NCI-H1694 treated with DMSO at 0.1 percent for 48 hours (cell line): ENCODE results near the gene MAGI2.
A peak's percentile ranks its signal among the peaks of the same experiment; 100 is the strongest.

Source experiments
- DNase-seq: peaks from one replicate; lab custom pipeline; 2025; lab: John Stamatoyannopoulos, UW

MAGI2 gene

GRCh38 chr7:78140109-78140508 lies 1313.4 kb downstream of the MAGI2 start:
- no peak for DNase-seq

GRCh38 chr7:78139335-78139734 lies 1314.1 kb downstream of the MAGI2 start:
- no peak for DNase-seq

GRCh38 chr7:78134774-78135173 lies 1318.7 kb downstream of the MAGI2 start:
- DNase-seq = no peak

- DNase-seq = peak; percentile 81
These were observed 1319.2 kb downstream of the MAGI2 start for GRCh38 chr7:78134256-78134655.

GRCh38 chr7:78130446-78131215 lies 1322.8 kb downstream of the MAGI2 start:
- no peak for DNase-seq

- no peak for DNase-seq
These were observed 1323.6 kb downstream of the MAGI2 start for GRCh38 chr7:78129865-78130264.

GRCh38 chr7:78127009-78127408 lies 1326.5 kb downstream of the MAGI2 start:
- no peak for DNase-seq

GRCh38 chr7:78125884-78126283 lies 1327.6 kb downstream of the MAGI2 start:
- no peak for DNase-seq

GRCh38 chr7:78124216-78124615 lies 1329.3 kb downstream of the MAGI2 start:
- DNase-seq = no peak

GRCh38 chr7:78121888-78122287 lies 1331.6 kb downstream of the MAGI2 start:
- no peak for DNase-seq

- no peak for DNase-seq
These were observed 1335.0 kb downstream of the MAGI2 start for GRCh38 chr7:78118470-78118869.

- DNase-seq = no peak
These were observed 1337.6 kb downstream of the MAGI2 start for GRCh38 chr7:78115876-78116275.

GRCh38 chr7:78114993-78115392 lies 1338.5 kb downstream of the MAGI2 start:
- DNase-seq = no peak

GRCh38 chr7:78112488-78112887 lies 1341.0 kb downstream of the MAGI2 start:
- DNase-seq = no peak

GRCh38 chr7:78111386-78111785 lies 1342.1 kb downstream of the MAGI2 start:
- DNase-seq = no peak

GRCh38 chr7:78103475-78103874 lies 1350.0 kb downstream of the MAGI2 start:
- DNase-seq = no peak

GRCh38 chr7:78101076-78101475 lies 1352.4 kb downstream of the MAGI2 start:
- DNase-seq = no peak

- no peak for DNase-seq
These were observed 1353.6 kb downstream of the MAGI2 start for GRCh38 chr7:78099715-78100394.

- DNase-seq = no peak
These were observed 1357.9 kb downstream of the MAGI2 start for GRCh38 chr7:78095549-78095948.

- peak; percentile 64 for DNase-seq
These were observed 1361.1 kb downstream of the MAGI2 start for GRCh38 chr7:78092331-78092730.

GRCh38 chr7:78090616-78091015 lies 1362.9 kb downstream of the MAGI2 start:
- DNase-seq = peak; percentile 28

GRCh38 chr7:78083476-78084120 lies 1369.9 kb downstream of the MAGI2 start:
- DNase-seq = no peak

- DNase-seq = no peak
These were observed 1370.9 kb downstream of the MAGI2 start for GRCh38 chr7:78082556-78082955.
